OCI-M1 (cell line): ENCODE data around the gene CHST15.

Experiments
- DNase-seq: peaks from one replicate; lab custom pipeline; 2025; lab: John Stamatoyannopoulos, UW

CHST15 gene

GRCh38 chr10:123964953-123965352, 128.4 kb downstream of the CHST15 start:
- DNase-seq = no peak

GRCh38 chr10:123962756-123963530, 130.5 kb downstream of the CHST15 start:
- DNase-seq = no peak

GRCh38 chr10:123958241-123958640, 135.2 kb downstream of the CHST15 start:
- no peak for DNase-seq
